Limb (tissue), 2 donors: ENCODE results near the gene ARCN1.

Experiments
- DNase-seq, 2 donors: peaks; one replicate each; pipeline ENCODE4 v3.0.0-alpha.2; 2016; ENCODE audit errors: extremely low spot score in 2 of 2

ARCN1 gene

GRCh38 chr11:118572061-118572980 is at the start of gene ARCN1:
ARCN1 (plus strand) TSS chr11:118572409; CDS start chr11:118572548, 139 bp downstream.
- peak; percentile 84 to 95 for DNase-seq

- DNase-seq = no peak
These were observed 49.6 kb upstream of the ARCN1 start for GRCh38 chr11:118522571-118523072.

GRCh38 chr11:118524356-118524755 is 47.9 kb upstream of the ARCN1 start:
- DNase-seq = no peak

GRCh38 chr11:118524757-118525470 is 47.3 kb upstream of the ARCN1 start:
- DNase-seq = no peak

GRCh38 chr11:118526688-118527087 is 45.5 kb upstream of the ARCN1 start:
- no peak for DNase-seq

GRCh38 chr11:118527109-118527508 is 45.1 kb upstream of the ARCN1 start, which contains the start of gene TTC36:
TTC36 (plus strand) TSS chr11:118527474; CDS start chr11:118527495, 21 bp downstream.
- DNase-seq = no peak

GRCh38 chr11:118528511-118528910 is 43.7 kb upstream of the ARCN1 start:
- DNase-seq = no peak

GRCh38 chr11:118529584-118530175 is 42.5 kb upstream of the ARCN1 start:
- DNase-seq = no peak

GRCh38 chr11:118530180-118530682 is 42.0 kb upstream of the ARCN1 start:
- peak; percentile 27 to 51 for DNase-seq

GRCh38 chr11:118530683-118531596 is 41.3 kb upstream of the ARCN1 start, which contains the start of gene TMEM25:
TMEM25 (plus strand) TSS chr11:118531192; CDS start chr11:118531802, 610 bp downstream.
- peak; percentile 55 to 87 for DNase-seq

GRCh38 chr11:118531597-118532084 is 40.6 kb upstream of the ARCN1 start:
- no peak for DNase-seq

- DNase-seq = no peak
These were observed 40.1 kb upstream of the ARCN1 start for GRCh38 chr11:118532091-118532490.

- no peak for DNase-seq
These were observed 39.1 kb upstream of the ARCN1 start for GRCh38 chr11:118532852-118533768.

- DNase-seq = no peak
These were observed 38.2 kb upstream of the ARCN1 start for GRCh38 chr11:118533769-118534729.

- DNase-seq = no peak
These were observed 36.9 kb upstream of the ARCN1 start for GRCh38 chr11:118535261-118535660.

GRCh38 chr11:118536726-118537125 is 35.5 kb upstream of the ARCN1 start:
- no peak for DNase-seq

GRCh38 chr11:118537409-118537980 is 34.7 kb upstream of the ARCN1 start:
- no peak for DNase-seq
